PC-3 (cell line): ENCODE measurements around the gene TUBGCP2.

Source experiments
- CTCF ChIP-seq: fragments of 300-600 bp; sonication (generic); conservative IDR thresholded peaks from 2 replicates; pipeline ENCODE4 v1.5.1; 2017; ENCODE audit warnings: antibody characterized with exemption, low read depth, mild to moderate bottlenecking, low read length
- EZH2 ChIP-seq: fragments of 300-600 bp; sonication (generic); IDR thresholded peaks from one replicate; pipeline ENCODE4 v1.6.1; 2017; ENCODE audit warnings: antibody characterized with exemption, mild to moderate bottlenecking, low read length; ENCODE audit not compliant: unreplicated experiment

GRCh38 chr10:133356549-133357284, 48.0 kb upstream of the TUBGCP2 start:
- TF ChIP-seq CTCF: no peak
- no peak for TF ChIP-seq EZH2
